DMS153 treated with DMSO at 0.1 percent for 48 hours (cell line): ENCODE results near the gene PDE11A.
"Not testable (repeated sequence)": the region's sequence is repeated elsewhere in the genome, so short reads cannot be mapped to it uniquely, and the experiment has no call there.

Experiments
- DNase-seq: peaks from one replicate; lab custom pipeline; 2025; ENCODE audit not compliant: unreplicated experiment; lab: John Stamatoyannopoulos, UW

The PDE11A gene

GRCh38 chr2:178009813-178010212 lies 62.8 kb downstream of the PDE11A start:
- no peak for DNase-seq

- peak; percentile 97 for DNase-seq
These were observed 63.8 kb downstream of the PDE11A start for GRCh38 chr2:178008636-178009289.

- no peak for DNase-seq
These were observed 65.9 kb downstream of the PDE11A start for GRCh38 chr2:178006710-178007109.

GRCh38 chr2:178005756-178006155 lies 66.8 kb downstream of the PDE11A start:
- no peak for DNase-seq

GRCh38 chr2:178002038-178002437 lies 70.5 kb downstream of the PDE11A start:
- no peak for DNase-seq

GRCh38 chr2:177998996-177999395 lies 73.6 kb downstream of the PDE11A start:
- DNase-seq, result no peak

GRCh38 chr2:177998006-177998405 lies 74.6 kb downstream of the PDE11A start:
- no peak for DNase-seq

GRCh38 chr2:177992992-177993391 lies 79.6 kb downstream of the PDE11A start:
- DNase-seq, result no peak

GRCh38 chr2:177989029-177989885 lies 83.3 kb downstream of the PDE11A start:
- DNase-seq, result no peak

GRCh38 chr2:177984749-177985148 lies 87.8 kb downstream of the PDE11A start:
- DNase-seq, result peak; percentile 70

- DNase-seq, result peak; percentile 29
These were observed 89.3 kb downstream of the PDE11A start for GRCh38 chr2:177983183-177983788.

- DNase-seq, result no peak
These were observed 99.8 kb downstream of the PDE11A start for GRCh38 chr2:177972782-177973181.

GRCh38 chr2:177972123-177972522 lies 100.5 kb downstream of the PDE11A start:
- no peak for DNase-seq

- no peak for DNase-seq
These were observed 101.7 kb downstream of the PDE11A start for GRCh38 chr2:177970670-177971454.

- DNase-seq, result no peak
These were observed 107.7 kb downstream of the PDE11A start for GRCh38 chr2:177964892-177965291.

- no peak for DNase-seq
These were observed 120.4 kb downstream of the PDE11A start for GRCh38 chr2:177952151-177952550.

- not testable (repeated sequence) for DNase-seq
These were observed 125.0 kb downstream of the PDE11A start for GRCh38 chr2:177947598-177947997.

- DNase-seq, result not testable (repeated sequence)
These were observed 128.0 kb downstream of the PDE11A start for GRCh38 chr2:177944530-177944929.

- DNase-seq, result no peak
These were observed 129.8 kb downstream of the PDE11A start for GRCh38 chr2:177942731-177943130.

- DNase-seq, result no peak
These were observed 133.4 kb downstream of the PDE11A start for GRCh38 chr2:177939211-177939610.

GRCh38 chr2:177930916-177931315 lies 141.7 kb downstream of the PDE11A start:
- no peak for DNase-seq
